Pancreas (tissue), 10 donors: ENCODE data around the gene IRF1. TPM values are rescaled to one million over a fixed set of nuclear protein-coding genes. Genes with fewer than 3 reads are reported as not detected.

Experiments
- ATAC-seq, 4 donors: fragments of 200-7000 bp; cut with Tn5 transposase; one replicate each; pipeline versions ENCODE4 v1.8.0 to v1.9.1; 2020; ENCODE audit warnings: mild to moderate bottlenecking in 4 of 4, moderate library complexity in 4 of 4
- DNase-seq, 6 donors: peaks; one replicate each; pipeline ENCODE4 v3.0.0-alpha.2; 2020
- FAIRE-seq: peaks from 2 replicates; lab custom pipeline; 2012; peaks lifted over from hg19 to GRCh38; lab: Jason Lieb, UNC
- H3K27ac ChIP-seq, 4 donors: fragments of 200-600 bp; sonication (generic); 1 replicate in 3 of 4; 2 replicates in 1 of 4; pipeline versions ENCODE4 v1.5.0 to v1.8.0; 2020
- H3K27me3 ChIP-seq, 4 donors: fragments of 200-600 bp; one replicate each; pipeline ENCODE4 v1.8.0; 2021
- H3K36me3 ChIP-seq, 3 donors: fragments of 200-600 bp; sonication (generic) in 1 of 3; one replicate each; pipeline versions ENCODE4 v1.5.0 to v1.8.0; 2020 to 2021
- H3K4me1 ChIP-seq, 3 donors: fragments of 200-600 bp; one replicate each; pipeline ENCODE4 v1.8.0; 2021
- H3K4me3 ChIP-seq, 4 donors: fragments of 200-600 bp; sonication (generic) in 2 of 4; one replicate each; pipeline versions ENCODE4 v1.5.0 to v1.8.0; 2020 to 2021
- H3K9me3 ChIP-seq, 4 donors: fragments of 200-600 bp; one replicate each; pipeline ENCODE4 v1.8.0; 2021
- WGBS, 2 donors: extraction: QIAGEN DNeasy Blood & Tissue Kit; methylation state at CpG; one replicate each; pipeline ENCODE4 v1.1.7; 2013; 5-methylcytosine and 5-hydroxymethylcytosine counted together
- intact Hi-C, 3 donors: fragments of 100-400 bp; cut with DNase I; formaldehyde crosslinking; loops; one replicate each; pipeline versions ENCODE4 v1.11.1 to v1.14.2; 2022
- polyA plus RNA-seq, 2 donors: library from polyadenylated mRNA; stranded (reverse); fragments of 200-250 nt; gene quantifications; one replicate each; pipeline ENCODE4 v1.2.3, GENCODE V29; 2013
- total RNA-seq, 6 donors: library from RNA; stranded (reverse); fragmentation: NEBNext Ultra II Directional in 4 of 6; extraction: Animal tissue kit (Norgen Biotek cat#: 25700) in 4 of 6; gene quantifications; one replicate each; pipeline versions ENCODE4 v1.2.1 to v1.2.4, GENCODE V29; 2021 to 2023
- TF ChIP-seq, protein P1 (sequence below), 4 donors: fragments of 200-600 bp; sonication (generic) in 3 of 4; IDR thresholded peaks; one replicate each; pipeline versions ENCODE4 v1.5.0 to v1.8.0; 2021; ENCODE audit warnings: antibody characterized with exemption in 4 of 4
- donor health status: healthy with polysubstance abuse.
- donor health status: DM: no; HTN: no; CAD: no; lungs with moderate emphysema.
- donor health status: DM: no; HTN: no; CAD: no.
- donor health status: control.
- donor health status: control.
- donor health status: Bipolar disorder and iron deficiency.
- donor health status: DM: yes; HTN: yes; CAD: no.
- donor health status: DM: no; HTN: no; CAD: no.
- donor health status: DM: no; HTN: no; CAD: no.
- donor health status: DM: yes; HTN: yes; CAD: no.

Gene IRF1
- total and polyA plus RNA-seq, 8 donors, result 7.0 to 30.8 (median 11.1) TPM

- intact Hi-C loops, result no loop called here
Measured at GRCh38 chr5:132475987-132476875, 14.3 kb downstream of the IRF1 start.

DNA sequence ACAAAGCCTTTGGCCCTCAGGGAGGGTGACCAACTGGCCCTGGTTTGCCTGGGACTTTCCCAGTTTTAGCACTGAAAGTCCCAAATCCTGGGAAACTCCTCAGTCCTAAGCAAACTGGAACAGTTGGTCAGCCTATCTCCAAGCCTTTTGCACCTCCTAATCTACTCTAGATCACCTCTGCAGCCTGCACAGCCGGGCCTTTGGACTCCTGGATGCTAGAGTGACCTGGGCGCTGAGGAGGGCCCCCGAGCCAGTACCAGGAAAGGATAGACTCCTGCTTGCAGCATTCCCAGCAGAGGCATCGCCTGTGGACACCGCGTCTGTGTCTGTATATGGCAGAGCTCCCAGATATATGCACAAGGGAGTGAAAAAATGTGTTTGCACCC lies 15.1 kb downstream of the IRF1 start:
- FAIRE-seq (no peak), ATAC-seq (peak; percentile 31 to 71 (median 38)), DNase-seq (peak in 1 of 6 donors; percentile 57)
- no peaks in the 10 kb centered on the region for H3K27me3 ChIP-seq
- TF ChIP-seq, protein P1, sequence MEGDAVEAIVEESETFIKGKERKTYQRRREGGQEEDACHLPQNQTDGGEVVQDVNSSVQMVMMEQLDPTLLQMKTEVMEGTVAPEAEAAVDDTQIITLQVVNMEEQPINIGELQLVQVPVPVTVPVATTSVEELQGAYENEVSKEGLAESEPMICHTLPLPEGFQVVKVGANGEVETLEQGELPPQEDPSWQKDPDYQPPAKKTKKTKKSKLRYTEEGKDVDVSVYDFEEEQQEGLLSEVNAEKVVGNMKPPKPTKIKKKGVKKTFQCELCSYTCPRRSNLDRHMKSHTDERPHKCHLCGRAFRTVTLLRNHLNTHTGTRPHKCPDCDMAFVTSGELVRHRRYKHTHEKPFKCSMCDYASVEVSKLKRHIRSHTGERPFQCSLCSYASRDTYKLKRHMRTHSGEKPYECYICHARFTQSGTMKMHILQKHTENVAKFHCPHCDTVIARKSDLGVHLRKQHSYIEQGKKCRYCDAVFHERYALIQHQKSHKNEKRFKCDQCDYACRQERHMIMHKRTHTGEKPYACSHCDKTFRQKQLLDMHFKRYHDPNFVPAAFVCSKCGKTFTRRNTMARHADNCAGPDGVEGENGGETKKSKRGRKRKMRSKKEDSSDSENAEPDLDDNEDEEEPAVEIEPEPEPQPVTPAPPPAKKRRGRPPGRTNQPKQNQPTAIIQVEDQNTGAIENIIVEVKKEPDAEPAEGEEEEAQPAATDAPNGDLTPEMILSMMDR (IDR thresholded peaks at IDR 0.05), result no peak
- H3K9me3 ChIP-seq, result no peaks in the 10 kb centered on the region
- WGBS, 2 donors, result 40% methylated on average over 6 of the region's 6 CpGs
- peak overlapping the region in 2 of 4 donors; percentile 43 to 57 for H3K27ac ChIP-seq
- H3K4me3 ChIP-seq, result no peak overlapping the region
- intact Hi-C loops, result no loop called here
- peaks cover 6 to 30% (median 12%) of the 10 kb centered on the region in 3 donors for H3K4me1 ChIP-seq
- H3K36me3 ChIP-seq, result no peaks in the 10 kb centered on the region

More at GRCh38 chr5:132475987-132476875, 14.3 kb downstream of the IRF1 start:
- FAIRE-seq (no peak), DNase-seq (peak in 1 of 6 donors; percentile 46), ATAC-seq (peak; percentile 44 to 69 (median 55))
- H3K4me1 ChIP-seq, result peaks cover 6 to 22% (median 12%) of the 10 kb centered on the region in 3 donors
- no peaks in the 10 kb centered on the region for H3K9me3 ChIP-seq
- peak overlapping the region in 2 of 4 donors; percentile 43 to 57 for H3K27ac ChIP-seq
- H3K4me3 ChIP-seq, result no peak overlapping the region
- TF ChIP-seq, protein P1 (IDR thresholded peaks at IDR 0.05), result no peak
- H3K36me3 ChIP-seq, result no peaks in the 10 kb centered on the region
- no peaks in the 10 kb centered on the region for H3K27me3 ChIP-seq
- WGBS, 2 donors, result 83 to 87% methylated on average over 7 to 8 of the region's 8 CpGs

DNA sequence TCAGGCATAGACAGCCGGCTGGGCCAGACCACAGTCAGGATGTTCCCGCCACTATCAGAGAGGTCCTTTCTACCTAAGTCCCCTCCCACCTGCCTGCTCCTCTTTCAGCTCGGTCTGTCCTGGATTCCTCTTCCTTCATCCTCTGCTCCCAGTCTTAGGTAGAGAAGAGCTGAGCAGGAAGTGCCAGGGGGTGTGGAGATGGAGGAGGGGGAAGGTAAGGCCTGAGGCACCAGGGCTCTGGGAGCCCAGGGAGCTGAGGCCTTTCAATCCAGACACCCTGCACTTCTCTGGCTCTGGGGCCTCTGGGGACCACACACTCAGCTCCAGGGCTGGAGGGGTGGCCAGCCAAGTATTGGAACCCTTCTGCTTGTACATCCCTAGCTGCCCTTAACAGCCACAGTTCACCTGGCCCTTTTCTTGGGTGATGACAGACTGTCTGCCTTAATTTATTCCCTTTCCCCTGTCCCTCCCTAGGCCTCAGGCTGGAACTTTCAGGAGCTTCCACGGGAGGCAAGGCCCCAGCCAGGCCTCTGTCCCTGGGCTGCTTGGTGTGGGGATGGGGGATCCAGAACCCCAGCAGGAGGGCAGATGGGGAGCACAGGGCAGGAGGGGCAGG lies 15.6 kb downstream of the IRF1 start:
- intact Hi-C loops, result no loop called here
- H3K9me3 ChIP-seq, result no peaks in the 10 kb centered on the region
- no peaks in the 10 kb centered on the region for H3K36me3 ChIP-seq
- WGBS, 2 donors, result 77 to 81% methylated on average over 4 of the region's 4 CpGs
- H3K4me3 ChIP-seq, result no peak overlapping the region
- FAIRE-seq, result no peak
- TF ChIP-seq, protein P1 (IDR thresholded peaks at IDR 0.05), result no peak
- ATAC-seq, result peak in 3 of 4 donors; percentile 5 to 13 (median 8)
- no peaks in the 10 kb centered on the region for H3K27me3 ChIP-seq
- peaks cover 6 to 30% (median 12%) of the 10 kb centered on the region in 3 donors for H3K4me1 ChIP-seq
- DNase-seq, result peak in 1 of 6 donors; percentile 41
- peak overlapping the region in 2 of 4 donors; percentile 43 to 57 for H3K27ac ChIP-seq

- DNase-seq, result peak in 1 of 6 donors; percentile 5
- Histone ChIP-seq H3K27ac (no peak overlapping the region), H3K4me1 (peaks cover 6 to 30% (median 12%) of the 10 kb centered on the region in 3 donors), H3K27me3 (no peaks in the 10 kb centered on the region), H3K9me3 (no peaks in the 10 kb centered on the region), H3K4me3 (no peak overlapping the region), H3K36me3 (no peaks in the 10 kb centered on the region)
- WGBS, 2 donors, result 96 to 97% methylated on average over 3 of the region's 3 CpGs
- FAIRE-seq, result no peak
- intact Hi-C loops, result no loop called here
- no peak for ATAC-seq
- TF ChIP-seq, protein P1 (IDR thresholded peaks at IDR 0.05), result no peak
Measured at GRCh38 chr5:132474131-132474723, 16.3 kb downstream of the IRF1 start.
